Measurements from ENCODE around the gene DAB1.

Gene DAB1

GRCh38 chr1:57407928-57408327, 15.9 kb downstream of the DAB1 start:
- H4K20me1 ChIP-seq (ENCODE audit: low read depth, low read length) = no peaks in the 10 kb centered on the region
- no peak overlapping the region for H3K27ac ChIP-seq (ENCODE audit: low read depth, low read length)
- no peak overlapping the region for H3K9ac ChIP-seq (ENCODE audit: low read length)
- no peaks in the 10 kb centered on the region for H3K79me2 ChIP-seq (ENCODE audit: insufficient read depth, low read length)
- H3K9me2 ChIP-seq (replicated peaks; ENCODE audit: insufficient read depth, low read length) = no peaks in the 10 kb centered on the region
- H2AFZ ChIP-seq (ENCODE audit: low read depth, low read length, severe bottlenecking) = no peak overlapping the region
- H3K9me3 ChIP-seq (ENCODE audit: insufficient read depth, low read length) = no peaks in the 10 kb centered on the region
- no peaks in the 10 kb centered on the region for H3K36me3 ChIP-seq (ENCODE audit: low read length)
- H3K4me2 ChIP-seq (ENCODE audit: low read depth, low read length, poor library complexity, severe bottlenecking) = no peak overlapping the region
- H3K27me3 ChIP-seq (ENCODE audit: low read length) = no peaks in the 10 kb centered on the region
- no peak for TF ChIP-seq EZH2phosphoT487 (conservative IDR thresholded peaks at IDR 0.05; ENCODE audit: low read length)
- no peak for TF ChIP-seq CTCF (IDR thresholded peaks at IDR 0.05; ENCODE audit: insufficient read depth, low read length, poor library complexity, severe bottlenecking)
- H3F3A ChIP-seq (ENCODE audit: insufficient read depth) = no peaks in the 10 kb centered on the region
- no peak overlapping the region for H3K4me3 ChIP-seq (ENCODE audit: insufficient read depth, low read length, poor library complexity, severe bottlenecking)

GRCh38 chr1:57406428-57406970, 17.4 kb downstream of the DAB1 start:
- Histone ChIP-seq H3K9ac (ENCODE audit: low read length) (no peak overlapping the region), H3K27ac (ENCODE audit: low read depth, low read length) (no peak overlapping the region)

GRCh38 chr1:57404884-57405283, 19.0 kb downstream of the DAB1 start:
- TF ChIP-seq EZH2phosphoT487 (conservative IDR thresholded peaks at IDR 0.05; ENCODE audit: low read length) = no peak
- TF ChIP-seq CTCF (IDR thresholded peaks at IDR 0.05; ENCODE audit: insufficient read depth, low read length, poor library complexity, severe bottlenecking) = no peak
- Histone ChIP-seq H3K9ac (ENCODE audit: low read length) (no peak overlapping the region), H3K27ac (ENCODE audit: low read depth, low read length) (no peak overlapping the region), H2AFZ (ENCODE audit: low read depth, low read length, severe bottlenecking) (no peak overlapping the region), H3K4me2 (ENCODE audit: low read depth, low read length, poor library complexity, severe bottlenecking) (no peak overlapping the region), H3K9me3 (ENCODE audit: insufficient read depth, low read length) (no peaks in the 10 kb centered on the region), H3K36me3 (ENCODE audit: low read length) (no peaks in the 10 kb centered on the region), H3K4me3 (ENCODE audit: insufficient read depth, low read length, poor library complexity, severe bottlenecking) (no peak overlapping the region), H3K9me2 (replicated peaks; ENCODE audit: insufficient read depth, low read length) (no peaks in the 10 kb centered on the region), H3F3A (ENCODE audit: insufficient read depth) (no peaks in the 10 kb centered on the region), H3K27me3 (ENCODE audit: low read length) (no peaks in the 10 kb centered on the region), H4K20me1 (ENCODE audit: low read depth, low read length) (no peaks in the 10 kb centered on the region), H3K79me2 (ENCODE audit: insufficient read depth, low read length) (no peaks in the 10 kb centered on the region)

More at GRCh38 chr1:57406428-57406970, 17.4 kb downstream of the DAB1 start:
- TF ChIP-seq CTCF (IDR thresholded peaks at IDR 0.05; ENCODE audit: insufficient read depth, low read length, poor library complexity, severe bottlenecking) = no peak
- no peak for TF ChIP-seq EZH2phosphoT487 (conservative IDR thresholded peaks at IDR 0.05; ENCODE audit: low read length)
- H4K20me1 ChIP-seq (ENCODE audit: low read depth, low read length) = no peaks in the 10 kb centered on the region
- H3K79me2 ChIP-seq (ENCODE audit: insufficient read depth, low read length) = no peaks in the 10 kb centered on the region
- no peaks in the 10 kb centered on the region for H3K9me3 ChIP-seq (ENCODE audit: insufficient read depth, low read length)
- H3K9me2 ChIP-seq (replicated peaks; ENCODE audit: insufficient read depth, low read length) = no peaks in the 10 kb centered on the region
- no peaks in the 10 kb centered on the region for H3F3A ChIP-seq (ENCODE audit: insufficient read depth)
- no peak overlapping the region for H3K4me2 ChIP-seq (ENCODE audit: low read depth, low read length, poor library complexity, severe bottlenecking)
- H3K4me3 ChIP-seq (ENCODE audit: insufficient read depth, low read length, poor library complexity, severe bottlenecking) = no peak overlapping the region
- H2AFZ ChIP-seq (ENCODE audit: low read depth, low read length, severe bottlenecking) = no peak overlapping the region
- no peaks in the 10 kb centered on the region for H3K27me3 ChIP-seq (ENCODE audit: low read length)
- H3K36me3 ChIP-seq (ENCODE audit: low read length) = no peaks in the 10 kb centered on the region
